BJ (cell line): ENCODE data around the gene TMC5. TPM values are rescaled to one million over a fixed set of nuclear protein-coding genes. Genes with fewer than 3 reads are reported as not detected.

Source experiments
- CTCF ChIA-PET: fragments of 350-600 bp; formaldehyde crosslinking; extraction: SDS; loops from one replicate; lab custom pipeline; 2021; ENCODE audit warnings: antibody characterized with exemption, inconsistent platforms; lab: Yijun Ruan, JAX
- POLR2A ChIA-PET: fragments of 300-600 bp; sonication (Branson Sonifier 250); formaldehyde crosslinking; extraction: SDS; loops from one replicate; lab custom pipeline; 2021; ENCODE audit warnings: antibody characterized with exemption; lab: Charles Lee
- DNase-seq: peaks from one replicate; pipeline ENCODE4 v3.0.0-alpha.2; 2011; ENCODE audit warnings: low read depth
- H3K27me3 ChIP-seq: 2 replicates; pipeline ENCODE4 v1.6.0; 2011; ENCODE audit warnings: low read length; ENCODE audit not compliant: control insufficient read depth, insufficient read depth
- H3K36me3 ChIP-seq: 2 replicates; pipeline ENCODE4 v1.5.1; 2011; ENCODE audit warnings: low read length; ENCODE audit not compliant: control insufficient read depth, insufficient read depth
- H3K4me3 ChIP-seq: 2 replicates; pipeline ENCODE4 v1.5.1; 2011; ENCODE audit warnings: low read depth, mild to moderate bottlenecking, control low read depth, low read length
- polyA plus RNA-seq: library from polyadenylated mRNA; depleted of rRNA; stranded (reverse); fragments of >200 nt; gene quantifications from 2 replicates; pipeline ENCODE4 v1.2.3, GENCODE V29; 2011
- TF ChIP-seq, protein P1 (sequence below): IDR thresholded peaks from 2 replicates; pipeline ENCODE4 v1.5.1; 2011; ENCODE audit warnings: low read depth, mild to moderate bottlenecking, control low read depth, inconsistent platforms, low read length, moderate library complexity; ENCODE audit not compliant: insufficient read depth

Gene TMC5
- polyA plus RNA-seq, 1 experiment, result not detected

DNA sequence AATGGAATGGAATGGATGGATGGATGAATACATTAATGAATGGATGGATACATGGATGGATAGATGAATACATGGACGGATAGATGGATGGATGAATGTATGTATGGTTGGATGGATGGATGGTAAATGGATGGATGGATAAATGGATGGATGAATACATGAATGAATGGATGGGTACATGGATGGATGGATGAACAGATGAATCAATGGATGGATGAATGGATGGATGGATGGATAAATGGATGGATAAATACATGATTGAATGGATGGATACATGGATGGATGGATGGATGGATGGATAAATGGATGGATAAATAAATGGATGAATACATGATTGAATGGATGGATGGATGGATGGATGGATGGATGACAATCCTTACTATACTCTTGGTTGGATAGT lies 26.0 kb downstream of the TMC5 start:
- no peak for DNase-seq
- TF ChIP-seq, protein P1, sequence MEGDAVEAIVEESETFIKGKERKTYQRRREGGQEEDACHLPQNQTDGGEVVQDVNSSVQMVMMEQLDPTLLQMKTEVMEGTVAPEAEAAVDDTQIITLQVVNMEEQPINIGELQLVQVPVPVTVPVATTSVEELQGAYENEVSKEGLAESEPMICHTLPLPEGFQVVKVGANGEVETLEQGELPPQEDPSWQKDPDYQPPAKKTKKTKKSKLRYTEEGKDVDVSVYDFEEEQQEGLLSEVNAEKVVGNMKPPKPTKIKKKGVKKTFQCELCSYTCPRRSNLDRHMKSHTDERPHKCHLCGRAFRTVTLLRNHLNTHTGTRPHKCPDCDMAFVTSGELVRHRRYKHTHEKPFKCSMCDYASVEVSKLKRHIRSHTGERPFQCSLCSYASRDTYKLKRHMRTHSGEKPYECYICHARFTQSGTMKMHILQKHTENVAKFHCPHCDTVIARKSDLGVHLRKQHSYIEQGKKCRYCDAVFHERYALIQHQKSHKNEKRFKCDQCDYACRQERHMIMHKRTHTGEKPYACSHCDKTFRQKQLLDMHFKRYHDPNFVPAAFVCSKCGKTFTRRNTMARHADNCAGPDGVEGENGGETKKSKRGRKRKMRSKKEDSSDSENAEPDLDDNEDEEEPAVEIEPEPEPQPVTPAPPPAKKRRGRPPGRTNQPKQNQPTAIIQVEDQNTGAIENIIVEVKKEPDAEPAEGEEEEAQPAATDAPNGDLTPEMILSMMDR, result no peak
- CTCF ChIA-PET, result no interaction called here
- H3K4me3 ChIP-seq, result no peak overlapping the region
- POLR2A ChIA-PET, result no interaction called here
- H3K27me3 ChIP-seq, result no peaks in the 10 kb centered on the region
- H3K36me3 ChIP-seq, result no peaks in the 10 kb centered on the region

GRCh38 chr16:19446300-19446846 lies 28.7 kb downstream of the TMC5 start:
- DNase-seq, result no peak
- POLR2A ChIA-PET, result no interaction called here
- Histone ChIP-seq H3K27me3 (no peaks in the 10 kb centered on the region), H3K4me3 (no peak overlapping the region), H3K36me3 (no peaks in the 10 kb centered on the region)
- CTCF ChIA-PET, result no interaction called here
- TF ChIP-seq, protein P1, result no peak

DNA sequence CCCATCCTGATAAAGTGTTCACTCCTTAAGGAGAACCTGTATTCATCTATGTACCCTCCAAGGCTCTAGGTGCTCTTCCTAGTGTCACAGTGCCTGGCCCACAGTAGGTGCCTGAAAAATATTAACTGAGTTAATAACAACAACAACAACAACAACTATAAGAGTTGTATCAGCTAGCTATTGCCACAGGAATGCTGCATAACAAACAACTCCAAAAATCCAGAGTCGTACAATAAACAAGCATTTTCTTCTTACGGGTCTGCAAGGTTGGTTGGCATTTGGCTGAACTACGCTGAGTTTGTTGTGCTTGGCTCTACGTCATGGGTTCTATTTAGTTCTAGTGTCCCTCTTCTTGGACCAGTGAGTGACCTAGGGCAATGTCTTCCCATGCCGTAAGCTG lies 29.2 kb downstream of the TMC5 start:
- DNase-seq, result no peak
- TF ChIP-seq, protein P1, result no peak
- H3K4me3 ChIP-seq, result no peak overlapping the region
- H3K27me3 ChIP-seq, result no peaks in the 10 kb centered on the region
- CTCF ChIA-PET, result no interaction called here
- H3K36me3 ChIP-seq, result no peaks in the 10 kb centered on the region
- POLR2A ChIA-PET, result no interaction called here

GRCh38 chr16:19450186-19450585 lies 32.5 kb downstream of the TMC5 start:
- TF ChIP-seq, protein P1, result no peak
- ChIA-PET CTCF (no interaction called here), POLR2A (no interaction called here)
- Histone ChIP-seq H3K27me3 (no peaks in the 10 kb centered on the region), H3K4me3 (no peak overlapping the region), H3K36me3 (no peaks in the 10 kb centered on the region)
- no peak for DNase-seq

- POLR2A ChIA-PET, result interaction anchor here (0.5 kb wide), 1 partner anchor 11 kb away, joined by 3 read pairs; no protein-coding TSS in a partner anchor
- Histone ChIP-seq H3K4me3 (no peak overlapping the region), H3K36me3 (no peaks in the 10 kb centered on the region), H3K27me3 (no peaks in the 10 kb centered on the region)
- no peak for DNase-seq
- TF ChIP-seq, protein P1, result no peak
- CTCF ChIA-PET, result interaction anchor here (0.6 kb wide), 1 partner anchor 926 kb away, joined by 3 read pairs; no protein-coding TSS in a partner anchor
Measured at GRCh38 chr16:19458722-19459379, 41.2 kb downstream of the TMC5 start.
